HT1080 (cell line): ENCODE data around the gene DNAJB2. TPM values are rescaled to one million over a fixed set of nuclear protein-coding genes. Genes with fewer than 3 reads are reported as not detected.

ENCODE experiments used
- DNase-seq: peaks from one replicate; pipeline ENCODE4 v3.0.0-alpha.2; 2015; ENCODE audit warnings: low read depth
- polyA plus RNA-seq, 2 experiments: library from polyadenylated mRNA; depleted of rRNA; stranded (reverse); fragments of >200 nt; gene quantifications; 2 replicates each; pipeline ENCODE4 v1.2.3, GENCODE V29; 2015
- total RNA-seq: library from RNA; depleted of rRNA; stranded (reverse); fragments of >200 nt; shearing (Covaris generic); gene quantifications from 2 replicates; pipeline ENCODE4 v1.2.3, GENCODE V29; 2014; rRNA removed

Gene DNAJB2
- 11.5 and 13.8 TPM in 2 replicates for total RNA-seq
- polyA plus RNA-seq (2015; cell fraction: cytosol; rRNA removed): 11.7 and 13.4 TPM in 2 replicates
- 20.1 and 26.5 TPM in 2 replicates for polyA plus RNA-seq (2015; cell fraction: nucleus; rRNA removed)

DNA sequence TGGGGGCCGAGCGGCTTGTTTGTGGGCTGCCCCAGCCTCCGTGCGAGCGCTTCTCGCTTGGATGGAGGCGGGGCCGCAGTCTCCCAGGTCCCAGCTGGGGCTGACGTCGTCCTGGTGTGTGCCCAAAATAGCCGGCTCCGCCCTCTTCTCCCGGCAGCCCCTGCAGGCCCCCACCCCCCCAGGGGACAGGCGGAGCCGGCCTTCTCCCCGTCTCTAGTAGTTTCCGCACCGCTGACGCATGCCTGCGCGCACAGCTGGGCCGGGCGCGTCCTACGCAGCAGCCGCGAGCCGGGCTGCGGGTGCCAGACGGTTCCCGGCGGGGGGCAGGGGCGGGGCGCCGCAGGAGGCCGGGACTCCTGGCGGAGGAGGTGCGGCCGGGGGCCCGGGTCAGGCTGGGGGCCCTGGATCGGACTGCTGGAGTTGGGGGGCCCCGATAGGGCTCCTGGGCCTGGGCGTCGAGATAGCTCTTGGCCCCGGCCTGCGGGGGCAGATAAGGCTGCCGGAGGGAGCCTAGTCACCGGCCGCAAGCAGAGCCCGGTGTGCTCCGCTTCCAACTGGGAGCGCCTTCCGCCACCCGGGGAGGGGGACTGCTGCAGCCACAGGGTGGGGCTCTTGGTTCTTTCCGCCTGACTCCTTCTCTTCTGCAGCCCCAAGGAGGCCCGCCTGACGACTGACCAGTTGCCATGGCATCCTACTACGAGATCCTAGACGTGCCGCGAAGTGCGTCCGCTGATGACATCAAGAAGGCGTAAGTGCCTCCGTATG, at the start of gene DNAJB2:
TSS of gene DNAJB2 (plus strand) at position 216 of the 765 bp plus-strand sequence. CDS start at position 684, 468 bp downstream.
- peak; percentile 99 for DNase-seq

DNA sequence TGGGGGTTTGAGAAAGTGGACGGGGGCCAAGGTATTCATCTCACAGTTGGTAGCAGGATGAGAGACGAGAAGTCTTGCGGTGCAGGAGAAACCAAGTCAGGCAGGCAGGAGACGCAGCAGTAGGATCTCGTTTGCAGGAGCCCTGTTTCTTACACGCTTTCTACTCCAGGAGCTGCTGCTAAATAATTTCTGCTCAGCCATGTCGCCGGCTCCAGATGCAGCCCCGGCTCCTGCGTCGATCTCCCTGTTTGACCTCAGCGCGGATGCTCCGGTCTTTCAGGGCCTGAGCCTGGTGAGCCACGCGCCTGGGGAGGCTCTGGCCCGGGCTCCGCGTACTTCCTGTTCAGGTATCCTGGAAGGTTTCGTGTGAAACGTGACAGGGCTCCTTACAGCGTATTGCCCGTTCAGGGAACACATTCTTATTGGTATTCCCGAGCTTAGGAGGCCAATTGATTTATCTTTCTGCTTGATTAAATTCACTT, 49.1 kb upstream of the DNAJB2 start:
- peak; percentile 42 for DNase-seq

DNA sequence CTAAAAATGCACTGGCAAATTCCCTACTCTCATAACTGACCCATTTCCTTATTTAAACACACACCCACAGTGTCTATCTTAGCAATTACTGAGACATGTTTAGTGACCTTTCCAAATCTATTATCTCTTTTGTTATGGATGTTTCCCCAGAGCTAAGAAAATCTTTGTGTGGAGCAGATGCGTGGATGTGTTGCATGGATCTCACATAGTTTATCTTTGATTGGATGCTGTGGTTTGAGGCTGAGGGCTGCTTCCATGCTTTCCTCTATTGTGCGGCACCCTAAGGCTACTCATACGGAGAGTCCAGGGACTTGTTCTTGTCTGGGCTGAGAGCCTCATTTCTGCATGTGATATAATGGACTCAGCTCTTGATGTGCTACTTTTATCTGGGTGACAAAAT, 44.8 kb upstream of the DNAJB2 start:
- no peak for DNase-seq

DNA sequence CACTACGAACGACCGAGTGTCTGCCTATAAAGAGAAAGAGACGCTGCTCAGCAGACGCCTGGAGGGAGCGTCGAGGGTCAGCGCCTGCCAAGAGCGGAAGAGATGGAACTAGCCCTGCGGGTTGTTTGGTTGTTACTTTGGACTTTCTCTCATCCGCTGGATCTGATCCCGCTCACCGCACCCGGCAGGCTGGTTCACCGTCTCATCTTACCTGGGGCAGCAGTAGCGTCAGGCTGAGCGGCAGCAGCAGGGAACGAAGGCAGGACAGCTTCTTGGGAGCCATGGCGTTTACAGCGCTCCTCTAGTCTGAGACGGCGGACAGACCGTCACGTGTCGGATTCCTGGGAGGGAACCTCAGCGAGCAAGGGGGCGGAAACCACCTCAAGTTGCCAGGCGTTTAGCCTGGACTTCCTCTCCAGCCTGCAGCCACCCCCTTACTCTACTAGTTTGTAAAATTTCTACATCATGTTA, 35.8 kb upstream of the DNAJB2 start:
- no peak for DNase-seq

DNA sequence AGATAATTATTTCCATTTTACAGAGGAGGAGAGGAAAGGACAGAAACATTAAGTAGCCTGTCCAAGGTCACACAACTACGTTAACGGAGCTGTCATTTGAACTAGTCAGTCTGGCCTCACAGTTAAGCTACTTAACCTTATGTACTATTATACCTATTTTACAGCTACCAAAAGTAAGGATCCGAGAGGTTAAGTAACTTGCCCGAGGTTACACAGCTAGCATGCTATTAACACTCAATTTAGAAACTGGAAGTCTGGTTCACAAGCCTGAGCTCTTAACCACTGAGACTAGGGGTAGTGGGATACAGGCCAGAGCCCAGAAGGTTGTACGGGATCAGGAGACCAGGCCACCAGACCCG, 34.4 kb upstream of the DNAJB2 start:
- DNase-seq: no peak

DNA sequence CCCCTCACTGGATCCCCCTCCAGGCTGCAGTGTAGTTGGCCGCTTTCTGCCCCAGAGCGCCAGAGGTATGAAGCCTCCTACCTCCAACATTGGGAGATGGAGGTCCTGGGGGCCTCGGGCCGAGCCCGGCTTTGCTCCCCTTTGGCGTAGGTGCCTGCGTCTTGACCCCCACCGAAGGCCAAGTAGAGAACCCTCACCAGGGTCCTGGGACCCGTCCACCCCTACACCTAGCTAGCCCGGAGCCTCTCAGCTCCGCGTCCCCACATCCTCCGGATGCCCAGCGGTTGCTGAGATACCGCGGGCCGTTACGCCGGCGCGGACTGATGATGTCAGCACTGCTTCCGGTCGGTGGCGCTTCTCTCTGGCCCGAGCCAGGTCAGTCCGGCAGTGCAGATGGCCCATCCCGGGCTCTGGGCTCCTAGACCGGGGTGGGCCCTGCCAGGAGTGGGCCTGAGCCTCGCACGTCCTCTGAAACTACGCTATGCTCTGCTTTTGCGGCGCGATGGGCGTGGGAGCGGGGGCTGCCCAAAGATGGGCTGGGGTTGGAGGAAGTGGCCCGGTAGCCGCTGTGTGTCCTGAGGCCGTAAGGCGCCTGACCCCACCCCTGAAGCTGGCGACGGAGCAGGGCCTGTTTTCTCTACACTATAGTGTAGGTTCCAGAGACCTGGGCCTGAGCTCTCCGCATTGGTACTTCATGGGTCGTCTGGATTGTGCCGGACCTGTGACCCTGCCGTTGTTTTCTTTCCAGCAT, 33.8 kb upstream of the DNAJB2 start, which contains the start of the genes GLB1L and STK16:
TSS of gene GLB1L (minus strand) at position 297 of the 751 bp plus-strand sequence. CDS start 1,871 bp downstream, outside the sequence.
TSS of gene STK16 (plus strand) at position 332 of the 751 bp plus-strand sequence. CDS start 521 bp downstream, outside the sequence.
- DNase-seq: peak; percentile 91

DNA sequence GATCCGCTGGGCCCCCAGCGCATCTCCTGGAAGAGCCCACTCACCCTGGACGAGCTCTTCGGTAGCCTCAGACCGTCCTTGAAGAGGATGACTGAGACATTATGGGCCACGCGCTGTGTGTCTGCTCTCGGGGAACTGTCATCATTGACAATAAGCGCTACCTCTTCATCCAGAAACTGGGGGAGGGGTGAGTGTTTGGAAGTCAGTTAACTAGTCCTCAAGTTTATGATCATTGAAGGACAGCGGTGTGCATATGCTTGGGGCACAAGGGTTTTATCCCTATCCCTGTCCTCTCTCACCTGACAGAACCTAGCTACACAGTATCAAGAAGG, 33.3 kb upstream of the DNAJB2 start:
- DNase-seq: no peak

DNA sequence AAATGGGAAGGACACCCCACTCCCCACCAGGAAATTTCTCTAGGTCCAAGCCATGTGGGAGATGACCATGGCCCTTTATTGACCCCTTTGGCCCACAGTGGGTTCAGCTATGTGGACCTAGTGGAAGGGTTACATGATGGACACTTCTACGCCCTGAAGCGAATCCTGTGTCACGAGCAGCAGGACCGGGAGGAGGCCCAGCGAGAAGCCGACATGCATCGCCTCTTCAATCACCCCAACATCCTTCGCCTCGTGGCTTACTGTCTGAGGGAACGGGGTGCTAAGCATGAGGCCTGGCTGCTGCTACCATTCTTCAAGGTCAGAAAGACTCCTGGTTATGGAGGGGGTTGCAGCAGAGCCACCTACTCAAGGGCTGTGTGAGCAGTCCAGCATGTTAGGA, 32.6 kb upstream of the DNAJB2 start:
- no peak for DNase-seq

DNA sequence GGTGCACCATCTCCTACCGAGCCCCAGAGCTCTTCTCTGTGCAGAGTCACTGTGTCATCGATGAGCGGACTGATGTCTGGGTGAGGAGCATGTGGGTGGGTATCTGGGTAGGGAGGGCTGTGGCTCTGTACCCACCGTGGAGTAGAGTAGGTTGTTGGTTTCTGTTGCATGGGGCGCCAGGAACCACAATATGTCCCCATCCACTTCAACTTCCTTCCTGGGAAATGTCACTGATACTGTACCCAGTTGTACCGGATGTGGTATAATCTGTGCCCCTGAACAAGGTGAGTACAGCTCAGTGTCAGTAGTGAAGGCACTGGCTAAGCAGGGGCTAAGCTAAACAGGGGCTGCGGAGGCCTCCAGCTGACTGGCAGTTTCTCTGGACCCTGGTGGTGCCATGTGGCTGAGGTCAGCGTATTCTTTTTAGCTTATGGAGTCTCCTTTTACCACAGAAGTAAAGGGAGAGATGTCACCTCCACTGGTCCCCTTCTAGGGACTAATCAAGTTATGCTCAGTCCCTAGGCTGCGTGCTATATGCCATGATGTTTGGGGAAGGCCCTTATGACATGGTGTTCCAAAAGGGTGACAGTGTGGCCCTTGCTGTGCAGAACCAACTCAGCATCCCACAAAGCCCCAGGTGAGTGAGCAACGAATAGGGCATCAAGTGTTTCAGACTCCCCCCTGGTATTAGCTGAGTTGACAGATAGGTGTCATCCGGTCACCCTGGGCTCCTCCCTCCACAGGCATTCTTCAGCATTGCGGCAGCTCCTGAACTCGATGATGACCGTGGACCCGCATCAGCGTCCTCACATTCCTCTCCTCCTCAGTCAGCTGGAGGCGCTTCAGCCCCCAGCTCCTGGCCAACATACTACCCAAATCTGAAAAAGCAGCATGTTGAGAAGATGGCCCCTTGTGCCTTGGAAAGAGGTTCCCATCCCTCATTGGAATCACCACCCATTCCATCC, 31.2 kb upstream of the DNAJB2 start:
- DNase-seq: no peak

DNA sequence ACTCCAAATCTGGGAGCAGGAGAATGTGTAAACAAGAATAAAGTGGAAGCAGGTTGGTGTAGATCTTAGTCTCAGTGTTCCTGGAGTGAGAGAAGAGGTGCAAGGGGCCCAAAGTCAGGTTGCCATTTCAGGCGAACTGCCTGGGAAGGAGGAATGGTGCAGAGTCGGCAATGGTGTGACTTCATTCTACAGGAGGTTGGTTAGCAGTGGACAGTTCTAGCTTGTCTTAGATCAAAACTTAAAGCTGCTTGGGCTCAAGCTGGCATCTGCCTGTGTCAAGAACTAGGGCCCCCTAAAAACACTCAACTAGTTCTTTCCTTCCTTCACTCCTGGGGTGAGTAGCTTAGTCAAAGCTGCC, 30.3 kb upstream of the DNAJB2 start:
- DNase-seq: no peak

DNA sequence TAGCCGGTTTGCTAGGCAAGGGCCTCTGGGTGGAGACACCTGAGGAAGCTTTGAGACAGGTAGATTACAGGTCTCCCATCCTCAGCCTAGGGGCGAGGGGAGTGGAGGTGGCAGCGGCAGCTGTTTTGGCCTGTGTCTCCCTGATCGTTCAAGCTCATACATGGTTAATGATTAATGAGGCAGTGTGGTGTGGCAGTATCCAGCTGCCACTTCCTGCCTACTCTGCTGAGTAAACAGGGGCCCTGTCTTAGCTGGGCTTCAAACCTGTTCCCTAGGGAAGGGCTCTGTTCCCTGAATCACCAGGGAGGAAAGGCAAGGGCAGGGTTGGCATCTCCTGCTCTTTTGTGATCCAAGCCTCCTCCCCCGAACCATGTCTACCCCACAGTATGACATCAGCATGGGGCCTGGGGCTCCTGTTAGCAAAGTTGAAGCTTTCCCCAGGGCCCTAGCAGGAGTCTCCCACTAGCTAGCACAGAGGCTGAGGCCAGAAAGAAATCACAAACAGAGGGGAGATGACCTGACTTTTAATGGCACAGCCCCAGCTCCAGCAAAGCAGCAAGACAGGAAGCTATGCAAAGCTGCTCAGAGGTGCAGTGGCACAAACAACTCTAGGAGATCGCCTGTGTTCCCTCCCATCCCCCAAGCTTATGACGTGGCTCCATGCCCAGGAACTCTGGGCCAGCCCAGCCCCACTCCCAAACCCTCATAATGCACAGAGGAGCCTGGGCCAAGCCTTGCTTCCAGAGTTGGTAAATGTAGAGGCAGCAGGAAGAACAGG, 29.8 kb upstream of the DNAJB2 start:
- DNase-seq: peak; percentile 93

DNA sequence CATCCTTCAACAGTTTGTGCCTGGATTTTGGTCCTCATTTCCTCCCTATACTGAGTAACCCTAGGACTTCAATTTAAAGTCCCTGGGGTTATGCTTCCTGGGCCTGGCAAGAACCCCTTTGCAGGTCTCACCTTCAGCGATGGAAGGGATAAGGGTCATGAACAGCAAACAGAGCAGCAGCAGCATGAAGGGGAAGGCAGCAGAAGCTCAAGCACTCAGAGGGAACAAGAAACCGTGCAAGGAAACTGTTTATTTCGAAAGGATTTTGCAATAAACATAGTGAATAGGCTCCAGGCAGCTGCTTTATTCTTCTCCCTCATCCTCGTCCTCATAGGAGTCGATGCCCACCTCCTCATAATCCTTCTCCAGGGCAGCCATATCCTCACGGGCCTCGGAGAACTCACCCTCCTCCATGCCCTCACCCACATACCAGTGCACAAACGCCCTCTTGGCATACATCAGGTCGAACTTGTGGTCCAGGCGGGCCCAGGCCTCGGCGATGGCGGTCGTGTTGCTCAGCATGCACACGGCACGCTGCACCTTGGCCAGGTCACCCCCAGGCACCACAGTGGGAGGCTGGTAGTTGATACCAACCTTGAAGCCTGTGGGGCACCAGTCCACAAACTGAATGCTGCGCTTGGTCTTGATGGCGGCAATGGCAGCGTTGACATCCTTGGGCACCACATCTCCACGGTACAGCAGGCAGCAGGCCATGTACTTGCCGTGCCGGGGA, 29.0 kb upstream of the DNAJB2 start:
- DNase-seq: no peak

DNA sequence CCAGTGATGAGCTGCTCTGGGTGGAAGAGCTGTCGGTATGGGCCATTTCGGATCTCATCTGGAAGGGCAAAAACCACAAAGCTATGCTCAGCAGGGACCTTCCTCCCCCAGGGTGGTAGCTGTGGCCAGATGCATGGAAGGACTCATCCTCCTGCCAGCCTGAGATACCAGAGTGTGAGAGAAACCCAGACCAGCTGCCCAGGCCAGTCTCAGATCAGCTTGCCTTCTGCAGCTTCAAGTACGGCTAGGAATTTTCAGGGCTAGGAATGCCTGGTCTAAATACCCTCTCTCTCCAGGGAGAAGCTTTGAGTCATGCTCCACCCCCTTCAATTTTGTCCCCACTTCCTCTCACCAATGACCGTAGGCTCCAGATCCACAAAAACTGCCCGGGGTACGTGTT, 27.5 kb upstream of the DNAJB2 start:
- DNase-seq: no peak

DNA sequence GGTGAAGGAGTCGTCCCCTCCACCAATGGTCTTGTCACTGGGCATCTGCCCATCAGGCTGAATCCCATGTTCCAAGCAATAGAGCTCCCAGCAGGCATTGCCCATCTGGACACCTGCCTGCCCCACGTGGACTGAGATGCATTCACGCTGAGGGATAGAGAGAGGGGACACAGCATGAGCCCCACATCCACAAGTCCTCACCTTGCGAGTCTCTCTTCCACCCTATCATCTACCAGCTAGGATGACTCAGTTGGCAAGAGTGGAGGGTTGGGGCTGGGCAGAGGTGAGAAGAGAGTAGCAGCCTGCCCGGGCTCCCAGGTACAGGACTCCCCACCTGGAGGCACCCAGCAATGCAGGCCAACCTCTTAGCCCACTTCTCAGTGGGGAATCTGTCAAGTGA, 27.1 kb upstream of the DNAJB2 start:
- no peak for DNase-seq

DNA sequence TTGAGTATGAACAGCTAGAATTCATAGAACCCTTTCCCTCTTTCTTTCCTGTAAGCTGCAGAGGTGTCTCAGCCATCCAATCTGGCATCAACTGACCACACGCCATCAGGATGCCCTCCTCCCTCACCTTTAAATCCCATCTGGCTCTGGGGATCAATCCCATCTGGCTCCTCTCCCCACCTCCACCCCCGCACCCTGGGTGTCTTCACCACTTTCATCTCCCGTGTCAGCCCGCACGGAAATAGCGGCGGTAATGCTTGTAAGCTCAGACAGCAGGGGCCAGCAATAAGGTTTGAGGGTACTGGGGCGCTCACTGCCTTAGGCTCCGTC, 26.6 kb upstream of the DNAJB2 start:
- DNase-seq: no peak

DNA sequence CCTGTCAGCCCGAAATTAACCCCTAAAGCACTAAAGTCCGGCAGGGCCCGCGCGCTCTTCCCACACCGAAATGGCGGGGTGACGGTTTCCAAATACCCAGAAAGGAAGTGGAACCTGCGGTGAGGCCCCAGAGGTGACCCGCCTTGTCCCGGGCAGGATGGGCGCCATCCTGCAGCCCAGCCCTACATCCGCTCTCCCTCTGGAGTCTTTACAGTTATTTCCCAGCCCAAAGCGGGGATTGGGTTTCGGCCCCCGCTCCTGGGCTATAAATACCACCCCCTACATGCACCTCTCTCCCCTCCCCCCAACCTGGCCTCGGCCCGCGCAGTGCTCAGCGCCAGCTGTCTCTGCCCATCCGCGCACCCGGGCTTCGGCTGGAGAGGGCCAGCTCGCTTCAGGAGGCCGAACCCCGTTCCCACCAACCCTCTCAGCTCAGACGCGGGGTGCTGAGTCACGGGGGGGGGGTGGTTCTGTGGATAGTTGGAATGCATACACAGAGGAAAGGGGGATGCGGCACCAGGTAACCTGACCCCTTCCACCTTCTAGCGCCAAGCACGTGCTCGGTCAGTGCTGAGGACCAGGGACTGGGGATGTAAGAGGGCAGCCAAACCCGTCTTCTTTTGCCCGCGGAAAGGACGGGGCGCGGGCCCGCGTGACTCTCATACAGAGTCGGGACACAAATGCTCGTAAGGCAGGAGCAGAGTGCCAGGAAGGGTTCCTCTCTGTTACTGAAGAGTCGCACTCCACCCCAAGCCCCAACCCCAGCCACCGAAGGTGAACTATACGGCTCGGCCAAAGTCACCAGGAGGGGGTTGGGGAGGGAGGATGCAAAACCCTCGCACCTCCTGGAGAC, 26.0 kb upstream of the DNAJB2 start, which contains the start of gene TUBA4B:
TSS of gene TUBA4B (plus strand) at position 344 of the 853 bp plus-strand sequence. CDS start at position 509, 165 bp downstream.
- peak; percentile 85 for DNase-seq

DNA sequence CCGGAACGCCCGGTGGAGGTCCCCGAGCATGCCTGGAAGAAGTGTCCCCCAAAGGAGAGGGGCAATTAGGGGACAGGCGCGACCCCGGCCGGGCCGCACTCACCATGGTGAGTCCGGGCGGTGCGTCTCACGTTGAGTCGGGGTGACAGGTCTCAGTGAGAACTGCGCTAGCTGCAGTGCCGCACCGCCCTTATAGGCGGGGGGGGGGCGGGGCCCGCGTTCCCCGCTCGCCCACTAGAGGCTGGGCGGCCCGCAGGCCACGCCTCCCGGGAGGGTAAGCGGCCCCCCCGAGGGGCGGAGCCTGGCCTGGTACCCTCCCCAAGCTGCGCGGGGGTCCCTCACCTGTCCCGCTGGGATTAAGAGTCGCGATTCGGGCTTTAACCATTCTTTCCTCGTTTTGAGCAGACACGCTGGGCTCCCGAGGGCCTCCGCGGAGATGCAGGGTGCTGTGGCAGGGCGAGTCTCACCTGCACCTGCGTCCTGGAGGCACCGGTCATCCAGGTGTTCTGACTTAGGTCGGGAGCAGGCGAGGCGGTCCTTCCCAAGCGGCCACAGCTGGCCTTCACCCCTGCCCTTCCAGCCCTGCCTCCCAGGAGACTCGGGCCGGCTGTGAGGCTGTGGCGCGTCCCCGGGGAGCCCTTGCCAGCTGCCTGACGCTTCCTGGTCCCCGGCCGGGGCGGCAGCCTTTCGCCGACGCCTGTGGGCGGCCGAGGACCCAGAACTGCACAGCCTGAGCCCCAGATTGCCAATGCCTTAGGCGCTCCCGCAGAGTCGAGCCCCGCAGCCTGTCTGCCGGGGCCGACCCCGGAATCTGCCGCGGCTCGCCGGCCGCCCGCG, 25.2 kb upstream of the DNAJB2 start, which contains the start of gene TUBA4A:
TSS of gene TUBA4A (minus strand) at position 166 of the 837 bp plus-strand sequence. CDS start at position 106, 60 bp downstream.
- peak; percentile 79 for DNase-seq
